BJ (cell line): ENCODE data around the gene RIPPLY3. TPM values are rescaled to one million over a fixed set of nuclear protein-coding genes. Genes with fewer than 3 reads are reported as not detected.

ENCODE experiments used
- CTCF ChIA-PET: fragments of 350-600 bp; formaldehyde crosslinking; extraction: SDS; loops from one replicate; lab custom pipeline; 2021; ENCODE audit warnings: antibody characterized with exemption, inconsistent platforms; lab: Yijun Ruan, JAX
- POLR2A ChIA-PET: fragments of 300-600 bp; sonication (Branson Sonifier 250); formaldehyde crosslinking; extraction: SDS; loops from one replicate; lab custom pipeline; 2021; ENCODE audit warnings: antibody characterized with exemption; lab: Charles Lee
- DNase-seq: peaks from one replicate; pipeline ENCODE4 v3.0.0-alpha.2; 2011; ENCODE audit warnings: low read depth
- H3K27me3 ChIP-seq: 2 replicates; pipeline ENCODE4 v1.6.0; 2011; ENCODE audit warnings: low read length; ENCODE audit not compliant: control insufficient read depth, insufficient read depth
- H3K36me3 ChIP-seq: 2 replicates; pipeline ENCODE4 v1.5.1; 2011; ENCODE audit warnings: low read length; ENCODE audit not compliant: control insufficient read depth, insufficient read depth
- H3K4me3 ChIP-seq: 2 replicates; pipeline ENCODE4 v1.5.1; 2011; ENCODE audit warnings: low read depth, mild to moderate bottlenecking, control low read depth, low read length
- polyA plus RNA-seq: library from polyadenylated mRNA; depleted of rRNA; stranded (reverse); fragments of >200 nt; gene quantifications from 2 replicates; pipeline ENCODE4 v1.2.3, GENCODE V29; 2011
- TF ChIP-seq, protein P1 (sequence below): IDR thresholded peaks from 2 replicates; pipeline ENCODE4 v1.5.1; 2011; ENCODE audit warnings: low read depth, mild to moderate bottlenecking, control low read depth, inconsistent platforms, low read length, moderate library complexity; ENCODE audit not compliant: insufficient read depth

The RIPPLY3 gene
- polyA plus RNA-seq, 1 experiment = 0.23 TPM

GRCh38 chr21:37055271-37055855 lies 48.9 kb downstream of the RIPPLY3 start:
- ChIA-PET CTCF (interaction anchor here (0.6 to 1.0 kb wide), 2 partner anchors 8 to 225 kb away, joined by 3 read pairs; no protein-coding TSS in a partner anchor), POLR2A (no interaction called here)
- TF ChIP-seq, protein P1, sequence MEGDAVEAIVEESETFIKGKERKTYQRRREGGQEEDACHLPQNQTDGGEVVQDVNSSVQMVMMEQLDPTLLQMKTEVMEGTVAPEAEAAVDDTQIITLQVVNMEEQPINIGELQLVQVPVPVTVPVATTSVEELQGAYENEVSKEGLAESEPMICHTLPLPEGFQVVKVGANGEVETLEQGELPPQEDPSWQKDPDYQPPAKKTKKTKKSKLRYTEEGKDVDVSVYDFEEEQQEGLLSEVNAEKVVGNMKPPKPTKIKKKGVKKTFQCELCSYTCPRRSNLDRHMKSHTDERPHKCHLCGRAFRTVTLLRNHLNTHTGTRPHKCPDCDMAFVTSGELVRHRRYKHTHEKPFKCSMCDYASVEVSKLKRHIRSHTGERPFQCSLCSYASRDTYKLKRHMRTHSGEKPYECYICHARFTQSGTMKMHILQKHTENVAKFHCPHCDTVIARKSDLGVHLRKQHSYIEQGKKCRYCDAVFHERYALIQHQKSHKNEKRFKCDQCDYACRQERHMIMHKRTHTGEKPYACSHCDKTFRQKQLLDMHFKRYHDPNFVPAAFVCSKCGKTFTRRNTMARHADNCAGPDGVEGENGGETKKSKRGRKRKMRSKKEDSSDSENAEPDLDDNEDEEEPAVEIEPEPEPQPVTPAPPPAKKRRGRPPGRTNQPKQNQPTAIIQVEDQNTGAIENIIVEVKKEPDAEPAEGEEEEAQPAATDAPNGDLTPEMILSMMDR = no peak
- no peak overlapping the region for H3K4me3 ChIP-seq
- H3K36me3 ChIP-seq = no peaks in the 10 kb centered on the region
- peaks cover 2% of the 10 kb centered on the region; the same call in 1 of the 2 replicates for H3K27me3 ChIP-seq
- DNase-seq = no peak

GRCh38 chr21:37057614-37058013 lies 51.1 kb downstream of the RIPPLY3 start:
- ChIA-PET CTCF (no interaction called here), POLR2A (no interaction called here)
- Histone ChIP-seq H3K4me3 (no peak overlapping the region), H3K27me3 (peaks cover 2% of the 10 kb centered on the region; the same call in 1 of the 2 replicates), H3K36me3 (no peaks in the 10 kb centered on the region)
- TF ChIP-seq, protein P1 = no peak
- DNase-seq = no peak

GRCh38 chr21:37058261-37058660 lies 51.8 kb downstream of the RIPPLY3 start:
- CTCF ChIA-PET = interaction anchor here (0.6 kb wide), 1 partner anchor 140 kb away, joined by 3 read pairs; no protein-coding TSS in a partner anchor
- H3K27me3 ChIP-seq = peaks cover 2% of the 10 kb centered on the region; the same call in 1 of the 2 replicates
- no peak for DNase-seq
- H3K4me3 ChIP-seq = no peak overlapping the region
- TF ChIP-seq, protein P1 = no peak
- POLR2A ChIA-PET = no interaction called here
- no peaks in the 10 kb centered on the region for H3K36me3 ChIP-seq

DNA sequence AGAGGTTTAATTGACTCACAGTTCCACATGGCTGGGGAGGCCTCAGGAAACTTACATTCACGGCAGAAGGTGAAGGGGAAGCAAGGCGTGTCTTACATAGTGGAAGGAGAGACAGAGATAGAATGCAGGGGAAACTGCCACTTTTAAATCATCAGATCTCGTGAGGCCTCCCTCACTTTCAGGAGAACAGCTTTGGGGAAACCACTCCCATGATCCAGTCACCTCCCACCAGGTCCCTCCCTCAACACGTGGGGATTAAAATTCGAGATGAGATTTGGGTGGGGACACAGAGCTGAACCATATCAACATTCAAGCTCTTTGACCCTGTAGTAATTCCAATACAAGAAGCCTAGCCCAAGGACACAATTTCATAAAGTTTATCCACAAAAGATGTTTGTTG lies 52.7 kb downstream of the RIPPLY3 start:
- H3K4me3 ChIP-seq = no peak overlapping the region
- ChIA-PET POLR2A (no interaction called here), CTCF (no interaction called here)
- H3K36me3 ChIP-seq = no peaks in the 10 kb centered on the region
- peaks cover 2% of the 10 kb centered on the region; the same call in 1 of the 2 replicates for H3K27me3 ChIP-seq
- DNase-seq = no peak
- TF ChIP-seq, protein P1 = no peak

DNA sequence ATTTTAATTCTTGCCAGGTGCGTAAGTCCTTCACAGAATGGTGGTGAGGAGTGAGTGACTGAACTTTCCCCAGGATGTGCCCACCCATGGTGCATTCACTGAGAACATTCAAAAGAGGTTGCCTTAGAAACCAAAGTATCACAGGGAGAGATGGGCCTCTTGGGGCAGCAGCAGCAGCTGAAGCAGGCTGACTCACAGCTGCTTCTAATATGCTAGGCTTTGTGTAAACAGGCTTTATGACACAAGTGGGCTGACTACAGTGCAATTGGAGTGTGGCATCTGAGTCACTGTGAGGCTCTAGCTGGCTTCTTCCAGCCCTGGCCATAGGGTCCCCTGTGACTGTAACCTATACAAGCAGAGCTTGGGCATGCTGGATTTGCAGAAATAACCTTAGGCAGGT lies 53.8 kb downstream of the RIPPLY3 start:
- ChIA-PET CTCF (interaction anchor here (1.2 kb wide), 1 partner anchor 50 kb away, joined by 5 read pairs; no protein-coding TSS in a partner anchor), POLR2A (no interaction called here)
- Histone ChIP-seq H3K4me3 (no peak overlapping the region), H3K27me3 (peaks cover 2% of the 10 kb centered on the region; the same call in 1 of the 2 replicates), H3K36me3 (no peaks in the 10 kb centered on the region)
- peak; percentile 88 for DNase-seq
- TF ChIP-seq, protein P1 = peak; percentile 41
